IPS-15b (cell line): ENCODE data around the gene PLOD2.
"Not testable (repeated sequence)": the region's sequence is repeated elsewhere in the genome, so short reads cannot be mapped to it uniquely, and the experiment has no call there.

Source experiments
- H3K27me3 ChIP-seq: one replicate; pipeline ENCODE4 v1.6.1; 2013; ENCODE audit warnings: low read length; ENCODE audit not compliant: control insufficient read depth, insufficient read depth
- H3K36me3 ChIP-seq: one replicate; pipeline ENCODE4 v1.6.1; 2013; ENCODE audit warnings: low read length; ENCODE audit not compliant: control insufficient read depth, insufficient read depth
- H3K4me1 ChIP-seq: one replicate; pipeline ENCODE4 v1.6.1; 2013; ENCODE audit warnings: mild to moderate bottlenecking, low read length; ENCODE audit not compliant: control insufficient read depth, insufficient read depth
- H3K4me3 ChIP-seq: one replicate; pipeline ENCODE4 v1.5.1; 2013; ENCODE audit warnings: low read depth, low read length
- H3K9ac ChIP-seq: one replicate; pipeline ENCODE4 v1.6.1; 2013; ENCODE audit warnings: low read depth, mild to moderate bottlenecking, low read length
- H3K9me3 ChIP-seq: one replicate; pipeline ENCODE4 v1.6.1; 2013; ENCODE audit warnings: mild to moderate bottlenecking, low read length; ENCODE audit not compliant: control insufficient read depth, insufficient read depth

PLOD2 gene

GRCh38 chr3:146133441-146133840, 27.5 kb downstream of the PLOD2 start:
- Histone ChIP-seq H3K4me3 (no peak overlapping the region), H3K27me3 (no peaks in the 10 kb centered on the region), H3K9ac (no peak overlapping the region), H3K36me3 (no peaks in the 10 kb centered on the region), H3K9me3 (no peaks in the 10 kb centered on the region), H3K4me1 (peaks cover 2% of the 10 kb centered on the region)

- no peaks in the 10 kb centered on the region for H3K9me3 ChIP-seq
- H3K4me3 ChIP-seq: no peak overlapping the region
- H3K4me1 ChIP-seq: peaks cover 2% of the 10 kb centered on the region
- H3K36me3 ChIP-seq: no peaks in the 10 kb centered on the region
- no peaks in the 10 kb centered on the region for H3K27me3 ChIP-seq
- no peak overlapping the region for H3K9ac ChIP-seq
Measured at GRCh38 chr3:146131616-146132410, 29.2 kb downstream of the PLOD2 start.

- Histone ChIP-seq H3K36me3 (no peaks in the 10 kb centered on the region), H3K27me3 (no peaks in the 10 kb centered on the region), H3K9ac (no peak overlapping the region), H3K4me3 (no peak overlapping the region), H3K4me1 (peaks cover 2% of the 10 kb centered on the region), H3K9me3 (no peaks in the 10 kb centered on the region)
Measured at GRCh38 chr3:146130881-146131371, 30.1 kb downstream of the PLOD2 start.

GRCh38 chr3:146129750-146130149, 31.2 kb downstream of the PLOD2 start:
- Histone ChIP-seq H3K9ac (no peak overlapping the region), H3K4me3 (no peak overlapping the region), H3K9me3 (no peaks in the 10 kb centered on the region), H3K4me1 (peaks cover 2% of the 10 kb centered on the region), H3K27me3 (no peaks in the 10 kb centered on the region), H3K36me3 (no peaks in the 10 kb centered on the region)

- Histone ChIP-seq H3K4me1 (no peaks in the 10 kb centered on the region), H3K27me3 (no peaks in the 10 kb centered on the region), H3K9ac (no peak overlapping the region)
Measured at GRCh38 chr3:146128939-146129338, 32.0 kb downstream of the PLOD2 start.

GRCh38 chr3:146128179-146128578, 32.8 kb downstream of the PLOD2 start:
- Histone ChIP-seq H3K4me1 (no peaks in the 10 kb centered on the region), H3K4me3 (no peak overlapping the region), H3K36me3 (no peaks in the 10 kb centered on the region), H3K9me3 (no peaks in the 10 kb centered on the region), H3K27me3 (no peaks in the 10 kb centered on the region), H3K9ac (no peak overlapping the region)

More at GRCh38 chr3:146128939-146129338, 32.0 kb downstream of the PLOD2 start:
- Histone ChIP-seq H3K36me3 (no peaks in the 10 kb centered on the region), H3K9me3 (no peaks in the 10 kb centered on the region), H3K4me3 (no peak overlapping the region)

- Histone ChIP-seq H3K27me3 (no peaks in the 10 kb centered on the region), H3K9me3 (no peaks in the 10 kb centered on the region), H3K4me3 (no peak overlapping the region), H3K36me3 (no peaks in the 10 kb centered on the region), H3K4me1 (no peaks in the 10 kb centered on the region), H3K9ac (no peak overlapping the region)
Measured at GRCh38 chr3:146125951-146126350, 35.0 kb downstream of the PLOD2 start.

- Histone ChIP-seq H3K4me1 (no peaks in the 10 kb centered on the region), H3K27me3 (no peaks in the 10 kb centered on the region), H3K9me3 (no peaks in the 10 kb centered on the region), H3K9ac (no peak overlapping the region), H3K36me3 (no peaks in the 10 kb centered on the region), H3K4me3 (no peak overlapping the region)
Measured at GRCh38 chr3:146124126-146124801, 36.7 kb downstream of the PLOD2 start.

- H3K4me3 ChIP-seq: no peak overlapping the region
- no peaks in the 10 kb centered on the region for H3K27me3 ChIP-seq
- H3K36me3 ChIP-seq: no peaks in the 10 kb centered on the region
- H3K4me1 ChIP-seq: no peaks in the 10 kb centered on the region
- H3K9me3 ChIP-seq: no peaks in the 10 kb centered on the region
- H3K9ac ChIP-seq: no peak overlapping the region
Measured at GRCh38 chr3:146117406-146118285, 43.3 kb downstream of the PLOD2 start.

GRCh38 chr3:146115619-146116018, 45.4 kb downstream of the PLOD2 start:
- H3K4me1 ChIP-seq: no peaks in the 10 kb centered on the region
- H3K36me3 ChIP-seq: no peaks in the 10 kb centered on the region
- H3K9me3 ChIP-seq: no peaks in the 10 kb centered on the region
- no peaks in the 10 kb centered on the region for H3K27me3 ChIP-seq
- no peak overlapping the region for H3K9ac ChIP-seq
- H3K4me3 ChIP-seq: no peak overlapping the region

GRCh38 chr3:146113804-146114203, 47.2 kb downstream of the PLOD2 start:
- H3K36me3 ChIP-seq, H3K27me3 ChIP-seq, H3K4me3 ChIP-seq, H3K9ac ChIP-seq, H3K4me1 ChIP-seq, H3K9me3 ChIP-seq: not testable (repeated sequence)
